ENCODE results near the gene PLXNB2.

Gene PLXNB2

DNA sequence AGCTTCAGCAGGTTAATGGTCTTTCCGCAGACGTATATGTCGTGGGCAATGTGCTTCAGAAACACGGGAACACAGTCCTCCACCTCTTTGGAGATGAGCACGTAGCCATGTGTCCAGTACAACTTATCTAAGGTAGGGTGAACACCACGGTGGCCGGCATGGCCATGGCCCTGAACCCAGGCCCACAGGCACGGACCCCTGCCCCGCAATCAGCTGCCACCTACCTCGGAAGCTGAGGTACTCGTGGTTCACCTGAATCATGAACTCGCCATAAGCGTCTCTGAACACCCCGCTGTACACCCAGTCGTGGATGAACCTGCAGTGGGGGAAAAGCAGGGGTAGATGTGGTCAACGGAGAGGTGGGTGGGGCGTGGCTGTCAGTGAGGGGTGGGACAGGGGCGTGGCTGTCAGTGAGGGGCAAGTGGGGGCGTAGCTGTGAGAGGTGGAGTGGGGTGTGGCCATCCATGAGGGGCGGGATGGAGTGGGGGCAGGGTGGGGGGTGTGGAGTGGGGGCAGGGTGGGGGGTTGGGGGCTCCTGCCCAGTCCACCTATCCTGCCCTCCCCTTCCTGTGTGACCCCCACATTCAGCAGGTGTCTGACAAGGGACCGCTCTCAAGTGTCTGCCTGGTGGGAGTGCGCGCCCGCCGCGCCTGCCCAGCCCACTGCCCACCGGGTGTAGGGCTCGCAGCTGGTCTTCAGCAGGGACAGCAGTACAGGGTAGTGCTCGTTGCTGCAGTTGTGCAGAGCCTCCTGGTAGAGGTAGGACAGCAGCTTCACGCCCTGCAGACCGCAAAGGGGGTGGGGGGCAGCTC lies 81.2 kb downstream of the PLXNB2 start:
- Mint-ChIP-seq H3K27me3 (no peaks in the 10 kb centered on the region), H3K27ac (no peak overlapping the region), H3K4me1 (ENCODE audit: low read depth) (no peaks in the 10 kb centered on the region), H3K9me3 (no peaks in the 10 kb centered on the region), H3K4me3 (no peak overlapping the region), H3K36me3 (ENCODE audit: low read depth) (peaks cover 27% of the 10 kb centered on the region)

DNA sequence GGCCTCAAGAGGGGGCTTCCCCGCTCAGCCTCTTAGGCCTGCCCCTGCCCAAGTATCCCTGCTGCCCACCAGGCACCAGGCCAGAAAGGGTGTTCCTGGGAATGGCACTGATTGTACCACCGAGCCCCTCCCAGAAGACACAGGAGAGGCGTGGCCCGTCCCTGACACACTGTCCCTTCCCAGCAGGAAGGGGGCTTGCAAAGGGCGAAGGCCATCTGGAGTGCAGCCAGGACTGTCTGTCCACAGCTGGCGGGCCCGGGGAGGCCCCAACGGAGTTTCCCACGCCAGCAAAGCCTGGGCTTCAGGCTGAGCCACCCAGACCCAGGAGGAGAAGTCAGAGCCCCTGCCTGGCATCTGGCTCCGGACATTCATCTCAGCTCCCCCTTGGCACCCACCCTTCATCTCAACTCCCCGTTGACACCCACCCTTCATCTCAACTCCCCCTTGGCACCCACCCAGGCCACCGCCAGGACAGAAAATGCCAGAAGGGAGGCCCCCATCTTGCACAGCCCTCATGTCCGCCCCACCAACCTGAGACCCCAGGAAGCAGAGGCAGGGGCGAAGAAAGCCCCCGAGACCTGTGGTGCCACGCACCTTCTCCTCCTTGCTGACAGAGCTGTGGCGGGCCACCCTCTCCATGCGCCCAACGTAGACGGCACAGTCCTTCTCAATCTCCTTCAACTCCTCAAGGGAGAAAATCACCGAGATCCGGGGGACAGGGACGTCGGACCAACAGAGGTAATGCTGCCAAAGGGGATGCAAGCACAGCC lies 82.1 kb downstream of the PLXNB2 start:
- peaks cover 27% of the 10 kb centered on the region for H3K36me3 Mint-ChIP-seq (ENCODE audit: low read depth)

More for the DNA sequence above, 82.1 kb downstream of the PLXNB2 start:
- H3K9me3 Mint-ChIP-seq = no peaks in the 10 kb centered on the region
- no peaks in the 10 kb centered on the region for H3K27me3 Mint-ChIP-seq
- H3K4me1 Mint-ChIP-seq (ENCODE audit: low read depth) = no peaks in the 10 kb centered on the region
- H3K4me3 Mint-ChIP-seq = no peak overlapping the region
- H3K27ac Mint-ChIP-seq = no peak overlapping the region
